Heart left ventricle (tissue), 16 donors: ENCODE data around the gene FAR2. TPM values are rescaled to one million over a fixed set of nuclear protein-coding genes. Genes with fewer than 3 reads are reported as not detected.

Experiments used
- ATAC-seq, 4 donors: fragments of 200-7000 bp; cut with Tn5 transposase; one replicate each; pipeline ENCODE4 v1.9.1; 2020 to 2022; ENCODE audit warnings: moderate library complexity in 4 of 4, mild to moderate bottlenecking in 3 of 4, moderate number of reproducible peaks in 1 of 4
- DNase-seq, 5 donors: peaks; one replicate each; pipeline ENCODE4 v3.0.0-alpha.2; 2020
- H3K27ac ChIP-seq, 12 donors: fragments of 200-600 bp; sonication (generic) in 4 of 12; one replicate each; pipeline versions ENCODE4 v1.5.0 to v1.8.0; 2016 to 2022; ENCODE audit warnings: mild to moderate bottlenecking in 2 of 12
- H3K27me3 ChIP-seq, 9 donors: fragments of 200-600 bp; sonication (generic) in 2 of 9; one replicate each; pipeline versions ENCODE4 v1.5.1 to v1.8.0; 2016 to 2022; ENCODE audit warnings: mild to moderate bottlenecking in 3 of 9
- H3K36me3 ChIP-seq, 9 donors: fragments of 200-600 bp; sonication (generic) in 2 of 9; one replicate each; pipeline versions ENCODE4 v1.5.0 to v1.8.0; 2018 to 2022; ENCODE audit warnings: mild to moderate bottlenecking in 2 of 9
- H3K4me1 ChIP-seq, 12 donors: fragments of 200-600 bp; sonication (generic) in 4 of 12; one replicate each; pipeline versions ENCODE4 v1.5.0 to v1.8.0; 2016 to 2022; ENCODE audit warnings: mild to moderate bottlenecking in 3 of 12
- H3K4me3 ChIP-seq, 12 donors: fragments of 200-600 bp; sonication (generic) in 4 of 12; one replicate each; pipeline versions ENCODE4 v1.5.0 to v1.8.0; 2017 to 2022; ENCODE audit warnings: mild to moderate bottlenecking in 9 of 12, moderate library complexity in 4 of 12
- H3K9me3 ChIP-seq, 12 donors: fragments of 200-600 bp; sonication (generic) in 4 of 12; one replicate each; pipeline versions ENCODE4 v1.5.0 to v1.8.0; 2016 to 2022; ENCODE audit warnings: mild to moderate bottlenecking in 1 of 12
- CTCF ChIP-seq, 12 donors: fragments of 200-600 bp; sonication (generic) in 4 of 12; IDR thresholded peaks; one replicate each; pipeline versions ENCODE4 v1.5.0 to v1.8.0; 2018 to 2022; ENCODE audit warnings: antibody characterized with exemption in 12 of 12, mild to moderate bottlenecking in 5 of 12
- POLR2A ChIP-seq, 2 donors: fragments of 450-650 bp; IDR thresholded peaks; one replicate each; pipeline ENCODE4 v1.6.1; 2017; ENCODE audit warnings: antibody characterized with exemption in 2 of 2, mild to moderate bottlenecking in 2 of 2, moderate library complexity in 2 of 2
- WGBS, 4 donors: extraction: QIAGEN DNeasy Blood & Tissue Kit in 2 of 4; methylation state at CpG; one replicate each; pipeline versions ENCODE4 v1.1.5 to v1.1.7; 2013 to 2018; 5-methylcytosine and 5-hydroxymethylcytosine counted together
- intact Hi-C, 10 donors: fragments of 100-400 bp; cut with DNase I; formaldehyde crosslinking; loops; one replicate each; pipeline versions ENCODE4 v1.11.1 to v1.14.2; 2022
- polyA plus RNA-seq, 2 donors: library from polyadenylated mRNA; stranded (reverse); fragments of 200-250 nt; gene quantifications; one replicate each; pipeline ENCODE4 v1.2.3, GENCODE V29; 2013
- total RNA-seq, 9 donors: library from RNA; depleted of rRNA in 2 of 9; stranded (reverse); fragments of >200 nt in 2 of 9; fragmentation: NEBNext Ultra II Directional in 3 of 9; extraction: Animal tissue kit (Norgen Biotek cat#: 25700) in 3 of 9; gene quantifications; one replicate each; pipeline versions ENCODE4 v1.1.0 to v1.2.4, GENCODE V29; 2016 to 2023
- donor health status: ischemic (EF 13 %, LVEDD 7.1; RV severe dilation, severe dysfunction).
- donor health status: healthy with polysubstance abuse.
- donor health status: DM: no; HTN: yes; CAD: no.
- donor health status: DM: no; HTN: no; CAD: no.
- donor health status: ischemic (EF 25% LVEDD 6.9; RV normal size, moderate dysfunction).
- donor health status: ischemic (EF 25% LVEDD 5.7; RV mildly dilated, moderate dysfunction).
- donor health status: healthy.
- donor health status: DM: yes; HTN: yes; CAD: no.
- donor health status: ischemic (EF 35%, LVEDD 5.7; RV mildly dilated, moderate dysfunction).
- donor health status: nonischemic (EF 11% LVEDD 7.7; RV severe dilation, severe dysfunction).
- donor health status: DM: yes; HTN: yes; CAD: no.
- donor health status: PGD.
- donor health status: ischemic (EF 29% LVEDD 5.4; RV normal size, mild dysfunction).
- donor health status: nonischemic (EF 23%, LVEDD 6.1; RV moderate dilation, normal function).

Gene FAR2
- total and polyA plus RNA-seq, 11 donors: 1.1 to 11.6 (median 3.0) TPM

GRCh38 chr12:29350080-29350479 is 201.0 kb downstream of the FAR2 start:
- H3K4me1 ChIP-seq: peaks cover 0 to 7% (median 0%) of the 10 kb centered on the region in 12 donors
- DNase-seq: no peak
- H3K4me3 ChIP-seq: no peak overlapping the region
- intact Hi-C loops: no loop called here
- H3K9me3 ChIP-seq: no peaks in the 10 kb centered on the region
- no peak for TF ChIP-seq POLR2A (IDR thresholded peaks at IDR 0.05)
- no peak for TF ChIP-seq CTCF (IDR thresholded peaks at IDR 0.05)
- H3K36me3 ChIP-seq: peaks cover 0 to 89% (median 45%) of the 10 kb centered on the region in 9 donors
- no peak overlapping the region for H3K27ac ChIP-seq
- H3K27me3 ChIP-seq: no peaks in the 10 kb centered on the region
- no peak for ATAC-seq

DNA sequence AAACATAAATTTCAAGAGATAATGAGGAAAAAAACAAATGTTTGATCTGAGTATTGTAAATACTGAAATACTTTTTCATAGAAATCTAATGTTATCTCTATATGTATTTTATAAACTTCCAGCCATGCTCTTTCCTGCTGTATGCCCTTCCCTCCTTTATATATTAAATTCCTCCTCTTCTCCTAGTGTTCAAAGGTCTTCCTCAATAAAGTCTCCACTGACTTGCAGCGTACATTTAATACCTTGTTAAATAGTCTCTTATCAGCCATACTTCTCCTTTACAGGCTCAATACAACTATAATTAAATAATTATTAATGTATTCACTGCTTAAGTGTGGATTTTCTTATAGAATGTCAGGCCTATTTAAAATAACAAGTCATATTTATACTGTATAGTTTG is 205.9 kb downstream of the FAR2 start:
- Histone ChIP-seq H3K4me1 (peaks cover 0 to 3% (median 0%) of the 10 kb centered on the region in 12 donors), H3K9me3 (no peaks in the 10 kb centered on the region), H3K4me3 (no peak overlapping the region), H3K27ac (no peak overlapping the region), H3K36me3 (peaks cover 0 to 86% (median 58%) of the 10 kb centered on the region in 9 donors), H3K27me3 (no peaks in the 10 kb centered on the region)
- ATAC-seq (no peak), DNase-seq (no peak)
- intact Hi-C loops: no loop called here
- 89 to 94% (median 92%) methylated on average over 1 of the region's 1 CpG for WGBS, 4 donors
- TF ChIP-seq CTCF (IDR thresholded peaks at IDR 0.05) (no peak), POLR2A (IDR thresholded peaks at IDR 0.05) (no peak)

- no peak for TF ChIP-seq POLR2A (IDR thresholded peaks at IDR 0.05)
- no peak for TF ChIP-seq CTCF (IDR thresholded peaks at IDR 0.05)
These were observed 216.0 kb downstream of the FAR2 start for GRCh38 chr12:29365091-29365490.

DNA sequence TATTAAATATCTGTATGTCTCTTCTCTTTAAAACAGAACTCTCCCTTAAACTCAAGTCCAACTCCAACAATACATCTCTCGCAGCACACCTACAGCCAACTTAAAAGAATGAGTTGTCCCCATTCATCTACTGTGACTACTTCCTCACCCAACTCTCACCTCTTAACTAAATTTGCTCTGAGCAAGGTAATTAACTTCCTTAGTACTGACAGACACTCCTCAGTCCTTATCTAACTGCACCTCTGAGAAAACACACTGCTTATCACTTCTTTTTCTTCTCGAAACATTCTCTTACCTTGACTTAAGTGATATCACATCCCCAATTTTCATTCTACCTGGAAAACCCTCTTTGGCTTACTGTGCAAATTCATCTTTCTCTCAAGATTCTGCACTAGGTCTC is 224.9 kb downstream of the FAR2 start:
- Histone ChIP-seq H3K36me3 (peaks cover 0 to 43% (median 25%) of the 10 kb centered on the region in 9 donors), H3K4me3 (no peak overlapping the region), H3K4me1 (peaks cover 0 to 15% (median under 1%) of the 10 kb centered on the region in 12 donors), H3K9me3 (no peaks in the 10 kb centered on the region), H3K27ac (no peak overlapping the region), H3K27me3 (no peaks in the 10 kb centered on the region)
- DNase-seq (no peak), ATAC-seq (no peak)
- intact Hi-C loops: no loop called here
- 94 to 98% (median 97%) methylated on average over 2 of the region's 2 CpGs for WGBS, 4 donors
- TF ChIP-seq CTCF (IDR thresholded peaks at IDR 0.05) (no peak), POLR2A (IDR thresholded peaks at IDR 0.05) (no peak)

More at GRCh38 chr12:29365091-29365490, 216.0 kb downstream of the FAR2 start:
- peaks cover 0 to 6% (median 0%) of the 10 kb centered on the region in 12 donors for H3K9me3 ChIP-seq
- intact Hi-C loops: no loop called here
- no peaks in the 10 kb centered on the region for H3K4me1 ChIP-seq
- ATAC-seq (no peak), DNase-seq (no peak)
- 97 to 100% (median 100%) methylated on average over 2 of the region's 2 CpGs for WGBS, 4 donors
- no peak overlapping the region for H3K4me3 ChIP-seq
- no peak overlapping the region for H3K27ac ChIP-seq
- H3K27me3 ChIP-seq: no peaks in the 10 kb centered on the region
- H3K36me3 ChIP-seq: peaks cover 0 to 88% (median 75%) of the 10 kb centered on the region in 9 donors
